NAMALWA (cell line): Measurements from ENCODE around the gene TOMM40L.
A peak's percentile ranks its signal among the peaks of the same experiment; 100 is the strongest.

Experiments used
- DNase-seq: peaks from one replicate; pipeline ENCODE4 v3.0.0-alpha.2; 2015; ENCODE audit warnings: low spot score

Gene TOMM40L

DNA sequence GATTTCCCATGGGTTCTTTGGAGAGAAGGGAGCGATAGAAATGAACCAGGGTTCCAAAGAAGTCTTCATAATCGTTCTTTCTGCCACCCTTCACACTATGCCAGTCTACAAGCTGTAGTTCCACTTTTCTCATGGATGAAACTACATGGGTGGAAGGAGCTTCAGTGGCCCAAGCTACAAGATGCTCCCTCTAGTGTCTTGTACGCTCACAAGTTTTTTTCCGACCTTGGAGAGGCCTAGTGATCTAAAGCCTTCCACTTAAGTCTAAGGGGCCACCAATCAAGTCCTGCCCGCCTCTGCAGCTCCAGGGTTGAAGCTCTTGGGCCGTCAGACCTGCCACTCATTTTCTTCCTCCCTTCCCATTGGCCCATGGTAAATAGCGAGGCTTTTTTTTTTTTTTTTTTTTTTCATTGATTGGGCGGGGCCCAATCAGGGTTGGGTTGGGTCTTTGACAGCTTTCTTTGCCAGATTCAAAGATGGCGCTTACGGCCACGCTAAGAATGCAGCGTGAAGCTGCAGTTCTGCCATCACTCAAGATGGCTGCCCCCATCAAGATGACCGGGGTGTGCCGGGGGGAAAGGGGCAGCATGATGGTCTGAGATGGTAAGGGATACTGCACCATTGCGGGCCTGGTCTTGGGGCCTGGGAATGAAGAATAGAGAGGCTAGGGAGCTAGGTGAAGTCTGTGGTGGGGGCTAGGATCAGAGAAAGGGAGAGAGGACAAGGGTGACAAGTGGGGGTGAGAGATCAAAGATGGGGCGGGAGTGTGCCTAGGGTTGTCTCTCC is at the start of gene TOMM40L:
TSS of gene TOMM40L (plus strand) at position 527 of the 786 bp plus-strand sequence. CDS start 430 bp downstream, outside the sequence.
- peak; percentile 100 for DNase-seq

DNA sequence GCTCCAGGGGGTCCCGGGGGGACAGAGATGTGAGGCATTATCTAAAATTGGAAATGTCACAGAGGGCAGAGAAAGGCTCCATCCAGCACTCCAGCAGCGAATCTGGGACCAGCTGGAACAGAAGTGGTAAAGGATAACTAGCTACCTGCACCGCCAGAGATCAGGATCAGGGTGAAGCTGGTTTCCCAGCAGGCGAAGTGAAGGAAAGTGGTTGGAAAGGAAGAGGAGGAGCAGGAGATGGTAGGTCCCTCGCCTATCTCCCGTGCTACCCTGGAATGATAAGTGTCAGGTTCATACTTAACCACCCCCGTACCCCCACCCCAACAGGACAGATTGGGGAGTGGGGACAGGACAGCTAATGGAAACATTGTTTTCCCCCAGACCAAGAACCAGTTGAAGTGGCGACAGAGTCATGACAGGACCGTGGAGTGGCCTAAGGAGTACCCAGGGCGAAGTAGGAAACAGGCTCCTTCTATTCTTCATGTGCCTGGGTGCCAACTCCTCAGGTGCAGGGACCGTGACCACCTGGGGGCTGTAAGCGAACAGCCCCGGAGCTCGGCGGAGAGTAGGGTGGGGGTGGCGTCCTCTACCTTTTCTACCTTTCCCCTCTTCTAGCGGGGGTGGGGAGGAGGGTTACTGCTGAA is 49.3 kb upstream of the TOMM40L start:
- no peak for DNase-seq

DNA sequence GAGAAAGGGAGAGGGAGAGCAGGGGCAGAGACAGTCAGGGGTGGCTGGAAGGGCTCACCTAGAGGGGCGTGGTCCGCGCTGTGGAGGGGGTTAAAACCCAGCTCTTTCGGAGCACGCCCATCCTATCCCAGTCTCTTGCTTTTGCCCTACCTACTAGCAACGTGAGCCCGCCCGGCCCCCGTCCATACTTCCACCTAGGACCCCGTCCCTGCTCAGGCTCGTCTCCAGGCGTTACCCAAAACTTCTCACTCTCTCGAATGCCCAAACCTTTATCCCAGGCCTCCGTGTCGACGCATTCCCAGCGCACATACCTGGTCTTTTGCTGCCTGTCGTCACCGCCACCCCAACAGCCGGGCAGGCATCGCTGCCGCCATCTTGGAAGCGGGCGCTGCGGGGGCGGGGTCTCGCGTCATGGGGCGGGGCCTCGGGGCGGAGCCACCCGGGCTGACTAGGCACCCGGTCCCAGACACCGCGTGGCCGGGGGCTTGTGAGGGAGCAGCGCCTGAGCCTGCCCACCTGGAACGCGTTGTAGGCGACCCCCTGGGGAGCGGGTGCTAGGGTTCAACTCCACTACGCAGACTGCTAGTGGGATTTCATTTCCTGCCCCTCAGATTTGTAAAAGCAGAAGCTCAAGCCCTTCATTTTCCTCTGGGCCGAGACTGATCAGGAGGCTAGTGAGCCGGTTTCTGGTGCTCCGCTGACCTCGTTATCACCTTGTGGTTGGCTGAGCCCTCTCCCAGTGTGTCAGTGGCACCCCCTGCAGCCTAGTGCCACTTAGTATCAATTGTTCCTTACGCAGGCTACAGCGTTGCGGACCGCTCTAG is 48.5 kb upstream of the TOMM40L start, which contains the start of gene B4GALT3:
TSS of gene B4GALT3 (minus strand) at position 396 of the 824 bp plus-strand sequence. CDS start 1,447 bp downstream, outside the sequence.
- DNase-seq = peak; percentile 96

GRCh38 chr1:161177936-161178244 is 48.0 kb upstream of the TOMM40L start:
- peak; percentile 49 for DNase-seq

- DNase-seq = no peak
Measured at GRCh38 chr1:161179698-161180097, 46.2 kb upstream of the TOMM40L start.

DNA sequence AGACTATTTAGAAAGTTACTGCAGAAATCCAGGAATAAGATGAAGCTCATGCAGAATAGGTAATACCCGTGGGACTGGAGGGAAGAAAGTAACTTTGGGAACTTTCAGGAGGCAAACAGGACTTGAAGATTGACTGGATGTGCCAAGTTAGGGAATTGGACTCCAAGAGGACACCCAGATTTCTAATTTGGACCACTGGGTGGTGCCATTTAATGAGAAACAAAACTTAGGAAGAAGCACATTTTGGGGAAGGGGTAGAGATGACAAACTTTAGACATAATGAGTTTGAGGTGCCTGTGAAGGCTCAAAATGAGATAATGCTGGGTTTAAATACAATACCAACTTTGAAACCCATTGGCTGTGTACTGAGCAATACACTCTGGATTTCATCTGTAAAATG is 45.2 kb upstream of the TOMM40L start:
- DNase-seq = peak; percentile 64

- no peak for DNase-seq
Measured at GRCh38 chr1:161182214-161182613, 43.6 kb upstream of the TOMM40L start.

GRCh38 chr1:161185282-161185682 is 40.6 kb upstream of the TOMM40L start:
- DNase-seq = peak; percentile 99

GRCh38 chr1:161185732-161186311 is 40.0 kb upstream of the TOMM40L start:
- DNase-seq = peak; percentile 91

- DNase-seq = no peak
Measured at GRCh38 chr1:161187311-161187710, 38.5 kb upstream of the TOMM40L start.

DNA sequence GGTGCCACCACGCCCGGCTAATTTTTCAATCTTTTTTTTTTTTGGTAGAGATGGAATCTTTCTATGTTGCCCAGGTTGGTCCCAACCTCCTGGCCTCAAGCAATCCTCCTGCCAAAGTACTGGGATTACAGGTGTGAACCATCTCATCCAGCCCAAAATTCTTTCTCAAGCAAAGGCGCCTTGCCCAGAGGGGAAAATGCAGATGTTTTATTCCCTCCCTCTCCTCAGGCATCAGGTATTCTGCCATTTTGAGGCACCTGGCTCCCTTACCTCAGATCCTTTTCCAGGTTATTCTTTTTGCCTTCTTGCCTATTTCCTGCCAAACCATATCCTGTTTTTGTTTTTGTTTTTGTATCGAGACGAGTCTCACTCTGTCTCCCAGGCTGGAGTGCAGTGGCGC is 37.5 kb upstream of the TOMM40L start:
- DNase-seq = no peak

DNA sequence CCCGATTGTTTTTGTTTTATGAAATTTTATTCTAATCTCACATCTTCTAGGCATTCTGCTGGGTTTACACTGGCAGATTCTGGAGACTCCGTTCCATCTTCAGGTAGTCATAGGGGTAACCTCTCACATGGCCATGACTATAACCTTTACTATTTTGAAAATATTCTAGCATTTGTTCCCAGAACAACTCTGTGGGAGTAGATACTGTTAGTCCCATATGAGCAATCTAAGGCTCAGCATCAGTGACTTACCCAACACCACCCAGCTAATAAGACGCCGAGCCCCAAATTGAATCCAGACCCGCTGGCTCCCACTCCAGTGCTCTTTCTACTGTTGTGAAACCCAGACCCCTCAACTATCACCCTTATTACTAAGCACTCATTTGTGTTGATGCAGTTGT is 36.8 kb upstream of the TOMM40L start:
- DNase-seq = no peak

- DNase-seq = no peak
Measured at GRCh38 chr1:161190962-161191521, 34.8 kb upstream of the TOMM40L start.

DNA sequence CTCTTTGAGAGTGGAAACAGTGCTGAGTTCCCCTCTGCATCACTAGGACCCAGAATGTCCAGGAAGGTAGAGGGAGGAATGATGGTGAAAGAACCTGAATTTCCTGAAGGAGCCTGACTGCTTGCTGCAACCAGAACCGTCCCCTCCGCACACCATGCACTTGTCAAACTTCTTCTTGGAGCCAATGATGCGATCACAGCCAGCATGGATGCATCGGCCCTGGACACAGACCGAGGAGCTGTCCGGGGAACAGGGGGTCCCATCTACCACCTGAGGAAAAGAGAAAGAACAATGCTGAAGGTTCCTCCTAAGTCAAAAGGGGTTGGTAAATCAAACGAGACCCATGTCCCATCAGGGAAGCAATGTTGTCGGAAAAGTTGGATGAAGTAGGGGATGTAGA is 33.9 kb upstream of the TOMM40L start:
- no peak for DNase-seq

GRCh38 chr1:161192476-161193465 is 33.1 kb upstream of the TOMM40L start:
- peak; percentile 95 for DNase-seq

GRCh38 chr1:161193561-161194235 is 32.2 kb upstream of the TOMM40L start:
- DNase-seq = no peak

GRCh38 chr1:161195171-161195570 is 30.7 kb upstream of the TOMM40L start:
- no peak for DNase-seq

DNA sequence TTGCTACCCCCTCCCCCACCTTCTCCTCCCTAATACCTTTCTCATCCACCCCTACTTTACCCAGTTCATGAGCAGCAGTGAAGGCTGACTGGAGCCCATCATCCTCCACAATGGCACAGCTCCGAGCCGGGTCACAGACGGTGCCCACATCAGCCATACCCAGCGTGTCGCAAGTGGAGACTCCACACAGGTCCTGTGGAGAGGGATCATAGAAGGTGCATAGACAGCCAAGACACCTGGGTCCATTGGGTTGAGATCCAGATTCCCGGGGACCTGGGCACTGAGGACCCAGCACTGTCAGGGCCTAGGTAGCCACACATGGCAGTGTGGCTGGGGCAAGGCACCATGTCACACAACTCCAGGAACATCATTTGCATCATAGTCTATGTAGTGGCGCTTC is 29.7 kb upstream of the TOMM40L start:
- DNase-seq = no peak

DNA sequence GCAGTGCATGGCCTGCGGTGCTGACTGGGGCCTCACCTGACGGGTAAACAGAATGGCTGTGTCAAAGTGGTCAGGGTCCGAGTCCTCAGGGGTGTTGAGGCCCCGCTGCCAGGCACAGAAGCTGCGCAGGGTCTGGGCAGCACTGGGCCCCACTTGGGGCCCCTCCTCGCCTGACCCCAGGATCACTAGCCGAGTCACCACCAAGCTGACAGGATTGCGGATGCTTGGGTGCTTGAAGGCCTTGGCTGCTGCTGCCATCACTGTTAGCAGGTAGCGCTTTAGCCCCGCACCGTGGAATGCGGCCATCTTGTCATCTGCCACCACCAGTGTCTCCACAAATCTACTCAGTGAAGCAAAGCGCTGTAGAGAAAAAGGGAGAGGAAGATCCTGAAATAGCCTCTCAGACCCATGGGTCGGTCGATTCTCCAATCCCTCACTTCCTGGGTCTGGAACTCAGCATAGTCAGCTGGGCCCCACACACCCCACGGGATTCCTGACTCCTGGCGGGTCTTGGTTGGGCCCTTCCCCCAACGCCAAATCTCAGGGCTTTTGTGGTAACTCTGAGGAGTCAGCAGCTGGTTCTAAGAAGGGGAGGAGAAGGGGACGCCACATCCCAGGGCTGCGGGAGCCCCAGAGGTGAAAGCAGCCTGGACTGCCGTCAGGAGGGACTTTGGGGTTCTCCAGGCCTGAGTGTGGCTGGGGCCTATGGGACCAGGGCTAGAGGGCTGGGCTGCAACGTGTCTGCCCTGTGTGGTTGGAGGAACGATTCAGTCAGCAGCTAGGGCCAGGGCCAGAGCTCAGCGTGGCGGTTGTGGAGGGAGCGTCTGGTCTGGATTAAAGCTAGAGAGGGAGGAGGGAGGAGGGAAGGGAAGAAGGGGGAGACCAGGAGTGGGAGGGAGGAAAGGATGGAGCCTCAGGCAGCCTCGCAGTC is 29.1 kb upstream of the TOMM40L start:
- no peak for DNase-seq
